Tibial nerve (tissue), 3 donors: ENCODE data around the gene KRT6B.
"Not testable (repeated sequence)": the region's sequence is repeated elsewhere in the genome, so short reads cannot be mapped to it uniquely, and the experiment has no call there.

Source experiments
- CTCF ChIP-seq, 5 experiments: fragments of 200-600 bp in 3 of 5; fragments of 450-650 bp in 2 of 5; sonication (generic) in 3 of 5; IDR thresholded peaks; one replicate each; pipeline ENCODE4 v1.5.1; 2016 to 2019; ENCODE audit warnings: antibody characterized with exemption in 5 of 5, mild to moderate bottlenecking in 3 of 5, moderate library complexity in 2 of 5
- POLR2A ChIP-seq, 2 donors: fragments of 450-650 bp; IDR thresholded peaks; one replicate each; pipeline ENCODE4 v1.6.1; 2017; ENCODE audit warnings: antibody characterized with exemption in 2 of 2, mild to moderate bottlenecking in 2 of 2, moderate library complexity in 2 of 2

- TF ChIP-seq CTCF, POLR2A (IDR thresholded peaks at IDR 0.05): not testable (repeated sequence)
Observed at GRCh38 chr12:52500574-52500973, 48.6 kb upstream of the KRT6B start.
